HepG2 (cell line): Measurements from ENCODE around the gene SMLR1. TPM values are rescaled to one million over a fixed set of nuclear protein-coding genes. Genes with fewer than 3 reads are reported as not detected.

ENCODE experiments used
- CEBPB ChIP-seq: IDR thresholded peaks from 2 replicates; pipeline ENCODE4 v1.6.1; 2011; ENCODE audit warnings: low read depth, low read length, improper control_type of control experiment, borderline replicate concordance
- CEBPG ChIP-seq: IDR thresholded peaks from 2 replicates; pipeline ENCODE4 v1.6.1; 2016
- ERF ChIP-seq: IDR thresholded peaks from 2 replicates; pipeline ENCODE4 v1.6.1; 2018; ENCODE audit warnings: missing biosample characterization, missing genetic modification reagents
- FOXA3 ChIP-seq: IDR thresholded peaks from 2 replicates; pipeline ENCODE4 v1.6.1; 2016; ENCODE audit warnings: missing genetic modification reagents, missing compliant biosample characterization
- GATAD2A ChIP-seq: IDR thresholded peaks from 2 replicates; pipeline ENCODE4 v1.6.1; 2016
- KAT8 ChIP-seq: IDR thresholded peaks from 2 replicates; pipeline ENCODE4 v1.6.1; 2016; ENCODE audit warnings: missing genetic modification reagents, missing compliant biosample characterization
- KLF11 ChIP-seq: IDR thresholded peaks from 2 replicates; pipeline ENCODE4 v1.6.1; 2016; ENCODE audit warnings: missing compliant biosample characterization
- MBD4 ChIP-seq: IDR thresholded peaks from 2 replicates; pipeline ENCODE4 v1.6.1; 2012; ENCODE audit warnings: low read length, inconsistent platforms, borderline replicate concordance
- NCOR1 ChIP-seq: fragments of 200-600 bp; sonication (generic); IDR thresholded peaks from 2 replicates; pipeline ENCODE4 v1.7.0; 2017; ENCODE audit warnings: antibody characterized with exemption, low read length, borderline replicate concordance
- NONO ChIP-seq, 2 experiments: fragments of 450-650 bp in 1 of 2; sonication (generic) in 1 of 2; formaldehyde crosslinking in 1 of 2; IDR thresholded peaks in 1 of 2; conservative IDR thresholded peaks in 1 of 2; 2 replicates each; pipeline versions ENCODE4 v1.6.1 to v1.8.0; 2017 to 2022; ENCODE audit warnings: mild to moderate bottlenecking in 1 of 2, missing genetic modification reagents in 1 of 2, moderate library complexity in 1 of 2
- RARA ChIP-seq: IDR thresholded peaks from 2 replicates; pipeline ENCODE4 v1.6.1; 2016; ENCODE audit warnings: missing genetic modification reagents, missing compliant biosample characterization
- RELA ChIP-seq: sonication (generic); formaldehyde crosslinking; IDR thresholded peaks from 2 replicates; pipeline ENCODE4 v1.4.0; 2020; ENCODE audit warnings: missing genetic modification reagents
- SALL1 ChIP-seq: sonication (generic); formaldehyde crosslinking; IDR thresholded peaks from 2 replicates; pipeline ENCODE4 v1.8.0; 2022; ENCODE audit warnings: mild to moderate bottlenecking, missing genetic modification reagents
- SIX4 ChIP-seq: sonication (generic); formaldehyde crosslinking; IDR thresholded peaks from 2 replicates; pipeline ENCODE4 v1.4.0; 2020; ENCODE audit warnings: missing genetic modification reagents
- TBL1XR1 ChIP-seq: fragments of 150-350 bp; IDR thresholded peaks from 2 replicates; pipeline ENCODE4 v1.6.1; 2014; ENCODE audit warnings: borderline replicate concordance, low read length; ENCODE audit not compliant: partially characterized antibody
- THYN1 ChIP-seq: sonication (generic); formaldehyde crosslinking; IDR thresholded peaks from 2 replicates; pipeline ENCODE4 v1.8.1; 2023; ENCODE audit warnings: low read depth, mild to moderate bottlenecking, moderate library complexity, missing genetic modification reagents, borderline replicate concordance
- ZC3H13 ChIP-seq: sonication (generic); formaldehyde crosslinking; IDR thresholded peaks from 2 replicates; pipeline ENCODE4 v1.8.1; 2023; ENCODE audit warnings: mild to moderate bottlenecking, missing genetic modification reagents, moderate library complexity
- ZNF10 ChIP-seq: sonication (generic); formaldehyde crosslinking; IDR thresholded peaks from 2 replicates; pipeline ENCODE4 v1.4.0; 2020; ENCODE audit warnings: mild to moderate bottlenecking, low read depth, missing genetic modification reagents, borderline replicate concordance
- ZNF180 ChIP-seq: sonication (generic); formaldehyde crosslinking; IDR thresholded peaks from 2 replicates; pipeline ENCODE4 v1.4.0; 2020; ENCODE audit warnings: low read depth, missing genetic modification reagents, borderline replicate concordance
- ZNF225 ChIP-seq: sonication (generic); formaldehyde crosslinking; IDR thresholded peaks from 2 replicates; pipeline ENCODE4 v1.4.0; 2020; ENCODE audit warnings: mild to moderate bottlenecking, missing genetic modification reagents
- ZNF501 ChIP-seq: sonication (generic); formaldehyde crosslinking; IDR thresholded peaks from 2 replicates; pipeline ENCODE4 v1.5.1; 2020; ENCODE audit warnings: mild to moderate bottlenecking, moderate library complexity, missing genetic modification reagents
- ZNF616 ChIP-seq: sonication (generic); formaldehyde crosslinking; IDR thresholded peaks from 2 replicates; pipeline ENCODE4 v1.5.0; 2020; ENCODE audit warnings: low read depth, mild to moderate bottlenecking, missing genetic modification reagents
- ZNF644 ChIP-seq: IDR thresholded peaks from 2 replicates; pipeline ENCODE4 v1.6.1; 2016; ENCODE audit warnings: low read depth
- ZNF670 ChIP-seq: sonication (generic); formaldehyde crosslinking; IDR thresholded peaks from 2 replicates; pipeline ENCODE4 v1.8.0; 2022; ENCODE audit warnings: mild to moderate bottlenecking, missing genetic modification reagents, borderline replicate concordance
- polyA plus RNA-seq, 8 experiments: library from polyadenylated mRNA; depleted of rRNA in 3 of 8; stranded (reverse) in 7 of 8; unstranded in 1 of 8; fragments of >200 nt; fragmentation: Illumina TruSeq in 4 of 8; extraction: Trizol in 4 of 8; gene quantifications; 2 replicates each; pipeline versions ENCODE4 v1.2.1 to v1.2.3, GENCODE V29; 2011 to 2016; ENCODE audit warnings: low read depth in 4 of 8, missing spikeins in 1 of 8, mixed read lengths in 1 of 8; ENCODE audit not compliant: insufficient read depth in 1 of 8
- total RNA-seq, 5 experiments: library from RNA; depleted of rRNA; stranded (reverse); fragments of >200 nt; fragmentation: Illumina TruSeq; extraction: Trizol; gene quantifications; 2 replicates each; pipeline ENCODE4 v1.2.3, GENCODE V29; 2016; ENCODE audit warnings: low read depth in 1 of 5
- TF ChIP-seq, protein P1 (sequence below): IDR thresholded peaks from 2 replicates; pipeline ENCODE4 v1.6.1; 2012; ENCODE audit warnings: low read length, improper control_type of control experiment
- TF ChIP-seq, protein P2 (sequence below): sonication (generic); formaldehyde crosslinking; IDR thresholded peaks from 2 replicates; pipeline ENCODE4 v1.9.0; 2022; ENCODE audit warnings: low read depth, missing genetic modification reagents
- TF ChIP-seq, protein P3 (sequence below): sonication (generic); formaldehyde crosslinking; IDR thresholded peaks from 2 replicates; pipeline ENCODE4 v1.4.0; 2020; ENCODE audit warnings: mild to moderate bottlenecking, missing genetic modification reagents

SMLR1 gene
- total and polyA plus RNA-seq, 2 of the 13 experiments (the other 11 are each of a cell fraction or from before 2014, with no cell fraction given): 41.8 to 104 TPM

DNA sequence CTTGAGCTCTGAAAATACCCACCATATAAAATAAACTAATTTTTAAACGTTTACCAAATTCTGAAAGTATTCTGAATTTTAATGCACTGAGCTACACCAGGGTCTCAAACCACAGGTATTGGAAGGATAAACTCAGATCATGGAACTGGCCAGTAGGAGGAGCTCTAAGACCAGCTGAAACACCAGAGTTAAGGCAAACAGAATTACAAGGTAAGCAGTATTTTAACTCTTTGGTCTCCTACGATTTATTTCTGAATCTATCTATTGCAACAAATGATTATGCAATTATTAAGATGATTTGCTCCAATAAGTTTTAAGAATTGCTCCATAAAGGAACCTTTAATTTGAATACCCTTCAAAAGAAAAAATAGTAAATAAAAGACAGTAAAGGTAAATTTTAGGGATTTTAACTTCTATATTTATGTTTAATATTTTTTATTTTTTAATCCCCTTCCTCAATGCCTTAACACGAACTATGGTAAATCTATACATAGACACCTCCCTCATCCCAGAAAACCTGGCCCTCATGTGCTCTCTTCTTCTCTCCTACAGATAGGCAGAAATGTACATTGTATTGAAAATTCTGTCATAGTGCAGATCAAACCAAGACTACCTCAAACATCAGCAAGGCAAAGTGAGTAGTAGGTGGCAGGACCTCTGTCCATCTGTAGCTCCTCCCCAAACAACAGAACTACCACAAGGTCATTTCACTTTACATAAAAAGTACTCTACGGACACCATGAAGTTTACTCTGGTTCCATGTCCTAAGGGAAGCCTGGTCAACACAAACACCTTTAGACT, 58.4 kb downstream of the SMLR1 start (continued):
- TF ChIP-seq, protein P1, sequence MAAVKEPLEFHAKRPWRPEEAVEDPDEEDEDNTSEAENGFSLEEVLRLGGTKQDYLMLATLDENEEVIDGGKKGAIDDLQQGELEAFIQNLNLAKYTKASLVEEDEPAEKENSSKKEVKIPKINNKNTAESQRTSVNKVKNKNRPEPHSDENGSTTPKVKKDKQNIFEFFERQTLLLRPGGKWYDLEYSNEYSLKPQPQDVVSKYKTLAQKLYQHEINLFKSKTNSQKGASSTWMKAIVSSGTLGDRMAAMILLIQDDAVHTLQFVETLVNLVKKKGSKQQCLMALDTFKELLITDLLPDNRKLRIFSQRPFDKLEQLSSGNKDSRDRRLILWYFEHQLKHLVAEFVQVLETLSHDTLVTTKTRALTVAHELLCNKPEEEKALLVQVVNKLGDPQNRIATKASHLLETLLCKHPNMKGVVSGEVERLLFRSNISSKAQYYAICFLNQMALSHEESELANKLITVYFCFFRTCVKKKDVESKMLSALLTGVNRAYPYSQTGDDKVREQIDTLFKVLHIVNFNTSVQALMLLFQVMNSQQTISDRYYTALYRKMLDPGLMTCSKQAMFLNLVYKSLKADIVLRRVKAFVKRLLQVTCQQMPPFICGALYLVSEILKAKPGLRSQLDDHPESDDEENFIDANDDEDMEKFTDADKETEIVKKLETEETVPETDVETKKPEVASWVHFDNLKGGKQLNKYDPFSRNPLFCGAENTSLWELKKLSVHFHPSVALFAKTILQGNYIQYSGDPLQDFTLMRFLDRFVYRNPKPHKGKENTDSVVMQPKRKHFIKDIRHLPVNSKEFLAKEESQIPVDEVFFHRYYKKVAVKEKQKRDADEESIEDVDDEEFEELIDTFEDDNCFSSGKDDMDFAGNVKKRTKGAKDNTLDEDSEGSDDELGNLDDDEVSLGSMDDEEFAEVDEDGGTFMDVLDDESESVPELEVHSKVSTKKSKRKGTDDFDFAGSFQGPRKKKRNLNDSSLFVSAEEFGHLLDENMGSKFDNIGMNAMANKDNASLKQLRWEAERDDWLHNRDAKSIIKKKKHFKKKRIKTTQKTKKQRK: no peak
- no peak for TF ChIP-seq ZC3H13 (CRISPR knock-in tag)
- TF ChIP-seq CEBPB: peak; percentile 75
- no peak for TF ChIP-seq ZNF180 (CRISPR knock-in tag)
- peak; percentile 70 for TF ChIP-seq KAT8 (CRISPR knock-in tag)
- no peak for TF ChIP-seq THYN1 (CRISPR knock-in tag)
- TF ChIP-seq, protein P2, sequence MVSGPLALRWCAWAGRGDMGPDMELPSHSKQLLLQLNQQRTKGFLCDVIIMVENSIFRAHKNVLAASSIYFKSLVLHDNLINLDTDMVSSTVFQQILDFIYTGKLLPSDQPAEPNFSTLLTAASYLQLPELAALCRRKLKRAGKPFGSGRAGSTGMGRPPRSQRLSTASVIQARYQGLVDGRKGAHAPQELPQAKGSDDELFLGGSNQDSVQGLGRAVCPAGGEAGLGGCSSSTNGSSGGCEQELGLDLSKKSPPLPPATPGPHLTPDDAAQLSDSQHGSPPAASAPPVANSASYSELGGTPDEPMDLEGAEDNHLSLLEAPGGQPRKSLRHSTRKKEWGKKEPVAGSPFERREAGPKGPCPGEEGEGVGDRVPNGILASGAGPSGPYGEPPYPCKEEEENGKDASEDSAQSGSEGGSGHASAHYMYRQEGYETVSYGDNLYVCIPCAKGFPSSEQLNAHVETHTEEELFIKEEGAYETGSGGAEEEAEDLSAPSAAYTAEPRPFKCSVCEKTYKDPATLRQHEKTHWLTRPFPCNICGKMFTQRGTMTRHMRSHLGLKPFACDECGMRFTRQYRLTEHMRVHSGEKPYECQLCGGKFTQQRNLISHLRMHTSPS (CRISPR knock-in tag): no peak
- no peak; the same call in 1 of the 2 replicates for TF ChIP-seq SALL1 (CRISPR knock-in tag)
- TF ChIP-seq ZNF225: no peak
- no peak for TF ChIP-seq NCOR1
- no peak for TF ChIP-seq ZNF670 (CRISPR knock-in tag)
- no peak for TF ChIP-seq RELA (CRISPR knock-in tag)
- TF ChIP-seq FOXA3 (CRISPR knock-in tag): 0 out of 2 replicates have a peak, but pooled peaks have one; percentile 32
- 0 out of 2 replicates have a peak, but pooled peaks have one; percentile 17 for TF ChIP-seq RARA (CRISPR knock-in tag)
- no peak for TF ChIP-seq NONO (IDR thresholded peaks at IDR 0.05)
- TF ChIP-seq NONO (CRISPR knock-in tag; conservative IDR thresholded peaks at IDR 0.05): no peak
- TF ChIP-seq ZNF616 (CRISPR knock-in tag): no peak
- no peak for TF ChIP-seq SIX4
- no peak for TF ChIP-seq ZNF10 (CRISPR knock-in tag)
- TF ChIP-seq TBL1XR1: no peak
- TF ChIP-seq ZNF501 (CRISPR knock-in tag): no peak
- peak; percentile 58 for TF ChIP-seq CEBPG
- no peak for TF ChIP-seq MBD4
- peak; percentile 37; the same call in 1 of the 2 replicates for TF ChIP-seq ERF (CRISPR knock-in tag)
- no peak for TF ChIP-seq KLF11 (CRISPR knock-in tag)
- peak; percentile 67; the same call in 1 of the 2 replicates for TF ChIP-seq GATAD2A (CRISPR knock-in tag)
- TF ChIP-seq ZNF644 (CRISPR knock-in tag): no peak
- TF ChIP-seq, protein P3, sequence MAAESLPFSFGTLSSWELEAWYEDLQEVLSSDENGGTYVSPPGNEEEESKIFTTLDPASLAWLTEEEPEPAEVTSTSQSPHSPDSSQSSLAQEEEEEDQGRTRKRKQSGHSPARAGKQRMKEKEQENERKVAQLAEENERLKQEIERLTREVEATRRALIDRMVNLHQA (CRISPR knock-in tag): no peak
